DMS 273 (cell line): ENCODE measurements around the gene PRXL2A.
"Not testable (repeated sequence)": the region's sequence is repeated elsewhere in the genome, so short reads cannot be mapped to it uniquely, and the experiment has no call there.

Experiments
- DNase-seq: peaks from one replicate; lab custom pipeline; 2025; ENCODE audit not compliant: unreplicated experiment; lab: John Stamatoyannopoulos, UW

The PRXL2A gene, protein sequence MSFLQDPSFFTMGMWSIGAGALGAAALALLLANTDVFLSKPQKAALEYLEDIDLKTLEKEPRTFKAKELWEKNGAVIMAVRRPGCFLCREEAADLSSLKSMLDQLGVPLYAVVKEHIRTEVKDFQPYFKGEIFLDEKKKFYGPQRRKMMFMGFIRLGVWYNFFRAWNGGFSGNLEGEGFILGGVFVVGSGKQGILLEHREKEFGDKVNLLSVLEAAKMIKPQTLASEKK

GRCh38 chr10:80408242-80409101 lies at the start of gene PRXL2A:
Gene PRXL2A, plus strand, starts transcription at chr10:80408551. Its CDS starts 11,917 bp downstream, at chr10:80420468.
- DNase-seq: peak; percentile 92

DNA sequence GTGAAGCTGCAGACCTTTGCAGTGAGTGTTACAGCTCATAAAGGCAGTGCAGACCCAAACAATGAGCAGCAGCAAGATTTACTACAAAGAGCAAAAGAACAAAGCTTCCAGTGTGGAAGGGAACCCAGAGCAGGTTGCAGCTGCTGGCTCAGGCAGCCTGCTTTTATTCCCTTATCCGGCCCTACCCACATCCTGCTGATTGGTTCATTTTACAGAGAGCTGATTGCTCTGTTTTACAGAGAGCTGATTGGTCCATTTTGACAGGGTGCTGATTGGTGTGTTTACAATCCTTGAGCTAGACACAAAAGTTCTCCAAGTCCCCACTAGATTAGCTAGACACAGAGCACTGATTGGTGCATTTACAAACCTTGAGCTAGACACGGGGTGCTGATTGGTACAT lies 49.4 kb upstream of the PRXL2A start:
- DNase-seq: not testable (repeated sequence)

- DNase-seq: no peak
Measured at GRCh38 chr10:80359644-80360043, 48.7 kb upstream of the PRXL2A start.

- no peak for DNase-seq
Measured at GRCh38 chr10:80365510-80365909, 42.8 kb upstream of the PRXL2A start.

GRCh38 chr10:80371467-80371866 lies 36.9 kb upstream of the PRXL2A start:
- no peak for DNase-seq

- DNase-seq: no peak
Measured at GRCh38 chr10:80372675-80373074, 35.7 kb upstream of the PRXL2A start.

DNA sequence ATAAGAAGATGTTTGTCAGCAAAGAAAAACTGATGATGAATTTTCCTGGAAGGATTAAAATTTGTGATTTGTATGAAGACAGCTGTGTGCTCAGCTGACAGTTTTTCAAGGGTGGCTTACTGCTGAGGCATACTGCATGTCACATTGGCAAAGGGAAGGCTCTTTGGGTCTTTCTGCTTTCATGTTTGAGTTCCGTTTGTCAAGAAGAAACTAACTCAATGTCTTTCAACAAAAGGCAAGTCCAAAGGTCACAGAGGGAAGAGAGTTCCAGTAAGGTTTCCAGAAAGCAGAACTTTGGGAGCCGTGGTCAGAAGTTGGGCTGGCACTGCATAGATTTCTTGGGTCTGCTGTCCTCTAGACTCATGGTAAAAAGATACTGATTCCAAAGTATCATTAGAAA lies 34.8 kb upstream of the PRXL2A start:
- no peak for DNase-seq

DNA sequence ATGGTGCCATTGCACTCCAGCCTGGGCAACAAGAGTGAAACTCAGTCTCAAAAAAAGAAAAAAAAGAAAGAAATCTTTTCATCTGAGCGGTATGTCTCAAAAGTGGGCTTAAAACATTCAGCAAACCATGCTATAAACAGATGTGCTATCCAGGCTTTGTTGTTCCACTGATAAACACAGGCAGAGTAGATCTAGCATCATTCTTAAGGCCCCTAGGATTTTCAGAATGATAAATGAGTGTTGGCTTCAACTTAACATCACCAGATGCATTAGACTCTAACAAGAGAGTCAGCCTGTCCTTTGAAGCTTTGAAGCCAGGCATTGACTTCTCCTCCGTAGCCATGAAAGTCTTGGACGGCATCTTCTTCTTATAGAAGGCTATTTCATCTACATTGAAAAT lies 28.6 kb upstream of the PRXL2A start:
- DNase-seq: no peak

DNA sequence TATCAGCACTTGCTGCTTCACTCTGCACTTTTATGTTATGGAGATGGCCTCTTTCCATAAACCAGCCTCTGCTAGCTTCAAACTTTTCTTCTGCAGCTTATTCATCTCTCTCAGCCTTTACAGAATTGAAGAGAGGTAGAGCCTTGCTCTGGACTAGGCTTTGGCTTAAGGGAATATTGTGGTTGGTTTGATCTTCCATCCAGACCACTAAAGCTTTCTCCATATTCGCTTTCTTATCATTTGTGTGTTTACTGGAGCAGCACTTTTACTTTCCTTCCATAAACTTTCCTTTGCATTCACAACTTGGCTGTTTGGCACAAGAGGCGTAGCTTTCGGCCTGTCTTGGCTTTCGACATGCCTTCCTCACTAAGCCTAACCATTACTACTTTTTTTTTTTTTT lies 28.2 kb upstream of the PRXL2A start:
- no peak for DNase-seq

DNA sequence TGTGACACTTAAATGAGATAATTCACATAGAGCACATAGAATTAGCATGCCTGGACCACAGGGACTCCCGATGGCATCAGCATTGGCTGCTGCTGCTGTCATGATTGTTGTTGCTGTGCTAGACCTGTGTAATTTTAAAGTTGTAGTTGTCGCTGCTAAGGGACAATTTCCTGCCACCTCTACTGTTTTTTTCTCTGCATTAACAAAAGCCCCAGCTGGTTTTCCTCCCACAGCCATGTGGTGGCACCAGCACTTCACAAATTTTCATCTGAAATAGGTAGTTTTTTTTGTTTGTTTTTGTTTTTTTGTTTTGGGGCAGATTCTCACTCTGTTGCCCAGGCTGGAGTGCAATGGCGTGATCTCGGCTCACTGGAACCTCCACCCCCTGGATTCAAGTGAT lies 25.4 kb upstream of the PRXL2A start:
- peak; percentile 64 for DNase-seq

DNA sequence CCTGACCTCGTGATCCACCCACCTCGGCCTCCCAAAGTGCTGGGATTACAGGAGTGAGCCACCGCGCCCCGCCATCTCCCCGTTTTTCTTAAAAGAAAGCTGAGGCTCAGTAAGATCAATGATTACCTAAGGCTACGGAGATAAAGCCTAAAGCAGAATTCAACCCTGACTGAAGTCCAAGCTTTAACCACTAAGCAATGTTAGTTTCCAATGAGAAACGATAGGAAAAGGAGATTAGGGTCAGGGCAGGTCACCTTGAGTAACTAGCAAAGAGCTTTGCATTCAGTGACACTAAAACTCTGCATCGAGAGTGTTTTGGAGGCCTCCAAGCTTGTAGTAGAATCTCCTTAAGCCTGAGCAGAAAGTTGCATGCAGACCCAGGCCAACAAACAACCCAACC lies 17.6 kb upstream of the PRXL2A start:
- DNase-seq: no peak

DNA sequence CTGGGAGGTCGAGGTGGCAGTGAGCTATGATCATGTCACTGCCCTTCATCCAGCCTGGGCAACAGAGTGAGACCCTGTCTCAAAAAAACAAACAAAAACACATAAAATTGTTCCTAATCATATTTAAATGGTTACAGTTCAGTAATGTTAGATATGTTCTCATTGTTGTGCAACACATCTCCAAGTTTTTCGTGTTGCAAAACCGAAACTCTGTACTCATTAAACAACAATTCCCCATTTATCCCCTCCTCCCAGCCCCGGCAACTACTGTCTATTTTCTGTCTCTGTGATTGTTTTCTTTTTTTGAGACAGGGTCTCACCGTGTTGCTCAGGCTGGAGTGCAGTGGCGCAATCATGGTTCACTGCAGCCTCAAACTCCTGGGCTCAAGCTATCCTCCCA lies 16.1 kb upstream of the PRXL2A start:
- no peak for DNase-seq

DNA sequence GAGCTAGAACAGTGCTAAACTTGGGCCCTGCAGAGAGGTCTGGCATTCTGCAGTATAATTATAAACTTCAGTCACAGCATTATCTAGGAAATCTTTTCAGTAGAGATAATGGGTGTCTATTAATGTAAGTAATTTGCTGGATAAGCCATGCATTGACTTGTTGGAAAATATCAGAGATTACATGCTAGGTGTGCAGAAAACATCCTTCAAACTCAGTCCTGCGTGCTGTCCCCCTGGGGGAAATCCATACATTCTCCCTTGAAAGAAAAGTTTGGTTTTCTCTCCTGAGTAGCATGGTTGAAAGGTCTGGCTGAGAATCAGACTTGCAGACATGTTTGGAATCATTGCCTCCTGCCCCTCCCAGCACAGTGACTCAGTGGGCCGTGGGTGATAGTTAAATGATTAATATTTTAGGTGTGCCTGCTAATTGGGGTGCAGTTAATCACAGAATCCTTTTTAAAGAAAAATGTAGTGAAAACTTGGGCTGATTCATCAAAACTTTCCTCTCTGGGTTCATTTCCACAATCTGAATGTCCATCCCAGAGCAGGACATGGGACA lies 13.9 kb upstream of the PRXL2A start:
- DNase-seq: no peak

GRCh38 chr10:80397014-80397413 lies 11.3 kb upstream of the PRXL2A start:
- no peak for DNase-seq

- no peak for DNase-seq
Measured at GRCh38 chr10:80400136-80400804, 8.1 kb upstream of the PRXL2A start.

GRCh38 chr10:80405035-80405434 lies 3.3 kb upstream of the PRXL2A start:
- no peak for DNase-seq

- peak; percentile 85 for DNase-seq
Measured at GRCh38 chr10:80405626-80406025, 2.7 kb upstream of the PRXL2A start.

- DNase-seq: peak; percentile 36
Measured at GRCh38 chr10:80406204-80406603, 2.1 kb upstream of the PRXL2A start.

- DNase-seq: peak; percentile 49
Measured at GRCh38 chr10:80407812-80408241, 524 bp upstream of the PRXL2A start.

- peak; percentile 35 for DNase-seq
Measured at GRCh38 chr10:80409121-80409520, 770 bp downstream of the PRXL2A start.

- DNase-seq: no peak
Measured at GRCh38 chr10:80410122-80410521, 1.8 kb downstream of the PRXL2A start.
